A204.1 (cell line): ENCODE results near the gene DEPDC5.

Experiments
- FAIRE-seq: peaks from 2 replicates; lab custom pipeline; 2012; peaks lifted over from hg19 to GRCh38; lab: Jason Lieb, UNC

DEPDC5 gene

GRCh38 chr22:31852691-31853421 is 99.0 kb downstream of the DEPDC5 start:
- no peak for FAIRE-seq

DNA sequence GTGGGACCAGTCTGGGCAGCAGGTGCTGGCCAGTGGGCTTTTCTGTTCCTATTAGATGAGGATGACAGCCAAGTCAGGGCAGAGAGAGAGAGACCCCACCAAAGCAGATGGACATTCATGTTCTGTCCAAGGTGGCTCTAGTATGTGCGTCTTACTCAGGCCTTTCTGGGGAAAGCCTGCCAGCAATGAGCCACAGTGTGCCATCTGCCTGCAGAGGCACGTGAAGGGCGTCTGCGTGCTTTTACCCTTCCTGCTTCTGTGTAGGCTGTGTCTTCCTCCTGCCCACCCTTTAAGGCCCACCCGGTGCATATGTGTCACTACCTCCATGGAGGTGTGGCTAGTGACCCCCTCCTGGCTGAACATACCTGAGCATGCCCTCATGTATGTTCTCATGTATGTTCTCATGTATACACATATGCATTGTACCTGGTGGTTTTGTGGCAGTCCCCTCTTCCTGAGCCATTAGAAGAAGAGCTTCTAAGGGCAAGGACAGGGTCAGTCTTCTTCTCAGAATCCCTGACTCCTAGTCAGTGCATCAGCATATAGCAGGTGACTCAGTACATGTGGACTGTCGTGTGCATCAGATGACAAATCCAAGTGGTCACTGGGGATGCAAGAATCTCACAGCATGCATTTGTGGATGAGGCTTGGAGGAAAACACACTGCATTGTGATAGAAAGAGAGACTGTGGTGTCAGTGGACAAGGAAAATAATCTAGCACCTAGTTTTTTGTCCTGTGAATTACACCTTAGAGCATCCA is 100.1 kb downstream of the DEPDC5 start:
- FAIRE-seq = no peak

DNA sequence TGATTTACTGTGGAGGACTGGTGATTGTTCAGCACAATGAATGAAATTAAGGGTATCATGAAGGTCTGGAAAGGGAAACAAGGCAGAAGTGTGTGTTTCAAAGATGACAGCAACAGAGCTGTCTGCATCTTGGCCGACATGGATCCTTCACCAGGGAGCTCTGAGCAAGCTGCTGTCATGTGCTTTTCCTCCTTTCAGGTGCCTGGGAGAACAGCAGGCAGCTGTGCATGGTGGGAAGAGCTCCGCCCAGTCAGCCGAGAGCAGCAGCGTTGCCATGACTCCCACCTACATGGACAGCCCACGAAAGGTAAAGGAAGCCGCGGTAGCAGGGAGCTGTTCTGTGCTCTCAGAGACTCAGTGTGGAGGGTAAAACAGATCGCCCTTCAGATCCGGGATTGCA is 103.4 kb downstream of the DEPDC5 start:
- no peak for FAIRE-seq

- no peak for FAIRE-seq
Measured at GRCh38 chr22:31861226-31861840, 107.5 kb downstream of the DEPDC5 start.

GRCh38 chr22:31866918-31867317 is 113.1 kb downstream of the DEPDC5 start:
- no peak for FAIRE-seq

GRCh38 chr22:31867386-31868153 is 113.8 kb downstream of the DEPDC5 start:
- no peak for FAIRE-seq

- FAIRE-seq = no peak
Measured at GRCh38 chr22:31869739-31870138, 115.9 kb downstream of the DEPDC5 start.

DNA sequence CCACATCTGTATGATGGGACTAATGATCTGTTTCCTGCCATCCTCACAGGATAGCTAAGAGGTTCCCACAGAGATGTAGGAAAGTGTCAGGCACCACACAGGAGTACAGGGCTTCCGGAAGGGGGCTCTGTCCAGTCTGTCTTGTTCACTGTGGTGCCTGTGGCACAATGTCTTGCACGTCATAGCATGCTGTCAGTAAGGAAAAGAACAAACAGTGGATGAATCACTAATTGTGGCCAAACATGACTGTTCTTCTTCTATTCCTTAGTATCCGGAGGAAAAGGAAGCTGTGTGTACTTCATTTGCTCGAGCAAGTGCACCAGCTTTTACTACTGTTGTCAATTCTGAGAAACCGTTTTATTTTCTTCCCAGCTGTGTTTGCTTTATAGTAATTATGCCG is 117.1 kb downstream of the DEPDC5 start:
- FAIRE-seq = no peak

- FAIRE-seq = no peak
Measured at GRCh38 chr22:31871480-31871879, 117.7 kb downstream of the DEPDC5 start.

- no peak for FAIRE-seq
Measured at GRCh38 chr22:31872209-31872608, 118.4 kb downstream of the DEPDC5 start.

- FAIRE-seq = no peak
Measured at GRCh38 chr22:31874821-31875220, 121.0 kb downstream of the DEPDC5 start.

- no peak for FAIRE-seq
Measured at GRCh38 chr22:31876156-31876920, 122.5 kb downstream of the DEPDC5 start.

DNA sequence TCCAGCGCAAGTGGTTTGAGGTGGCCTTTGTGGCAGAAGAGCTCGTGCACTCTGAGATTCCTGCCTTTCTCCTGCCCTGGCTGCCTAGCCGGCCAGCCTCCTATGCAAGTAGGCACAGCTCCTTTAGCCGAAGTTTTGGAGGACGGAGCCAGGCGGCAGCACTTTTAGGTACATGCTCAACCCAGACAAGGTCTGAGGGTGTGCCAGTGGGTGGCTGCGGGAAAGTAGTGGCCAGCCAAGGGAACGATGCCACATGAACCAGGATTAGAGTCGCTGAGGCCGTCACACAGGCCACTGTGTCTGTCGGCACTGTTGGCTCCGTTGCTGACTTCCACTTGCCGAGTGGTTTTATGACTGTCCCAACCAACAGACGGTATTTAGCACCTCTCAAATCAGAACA is 125.8 kb downstream of the DEPDC5 start:
- no peak for FAIRE-seq

GRCh38 chr22:31881200-31881599 is 127.4 kb downstream of the DEPDC5 start:
- FAIRE-seq = no peak

DNA sequence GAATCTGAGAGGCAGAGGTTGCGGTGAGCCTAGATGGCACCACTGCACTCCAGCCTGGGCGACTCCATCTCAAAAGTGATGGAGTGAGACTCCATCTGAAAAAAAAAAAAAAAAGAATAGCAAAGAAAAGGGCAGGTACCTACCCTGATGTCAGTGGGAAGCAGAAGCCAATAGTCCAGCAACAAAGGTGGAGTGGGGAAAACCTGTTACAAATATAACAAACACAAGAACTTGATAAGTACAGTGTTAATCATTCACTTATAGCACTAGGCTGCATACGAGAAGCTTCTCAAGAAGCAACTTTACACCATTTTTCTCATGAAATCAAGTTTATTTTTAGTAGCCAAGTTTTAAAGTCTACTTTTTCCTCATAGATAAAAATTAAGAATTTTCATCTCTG is 128.0 kb downstream of the DEPDC5 start:
- no peak for FAIRE-seq

GRCh38 chr22:31882971-31883370 is 129.2 kb downstream of the DEPDC5 start:
- no peak for FAIRE-seq

- FAIRE-seq = no peak
Measured at GRCh38 chr22:31883989-31884388, 130.2 kb downstream of the DEPDC5 start.

DNA sequence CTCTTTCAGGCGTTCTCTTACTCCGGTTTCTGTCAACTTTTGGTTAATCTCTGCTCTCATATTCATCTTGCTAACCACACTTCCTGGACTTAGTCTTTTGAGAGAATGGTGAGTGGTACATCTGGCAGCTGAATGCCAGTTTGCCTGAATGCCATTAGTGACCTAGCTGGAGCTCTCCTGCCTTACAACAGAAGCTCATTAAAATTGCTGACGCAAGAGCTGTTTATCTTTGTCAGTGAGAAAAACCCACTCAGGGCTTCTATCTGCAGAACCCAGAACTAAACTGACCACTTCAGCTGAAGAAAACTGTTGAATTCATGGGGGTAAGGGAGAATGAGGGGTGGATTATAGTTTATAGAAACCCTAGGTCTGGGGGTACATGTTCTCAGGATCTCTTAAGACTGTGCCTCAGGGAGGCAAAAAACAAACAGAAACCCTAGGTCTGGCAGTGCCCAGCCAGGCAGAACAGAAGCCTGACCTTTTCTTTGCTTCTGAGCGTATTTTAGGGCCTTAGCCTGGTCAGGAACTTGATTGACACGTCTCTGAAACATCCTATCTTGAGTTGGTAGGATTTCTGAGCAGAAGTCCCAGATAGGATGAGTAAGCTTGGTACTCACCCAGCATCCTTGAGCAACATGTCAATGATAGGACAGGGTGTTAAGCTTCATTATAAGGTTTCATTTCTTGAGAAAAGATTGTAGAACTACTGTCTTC is 137.7 kb downstream of the DEPDC5 start:
- FAIRE-seq = no peak

GRCh38 chr22:31892080-31892433 is 138.2 kb downstream of the DEPDC5 start:
- no peak for FAIRE-seq

GRCh38 chr22:31893460-31893859 is 139.6 kb downstream of the DEPDC5 start:
- FAIRE-seq = no peak

- no peak for FAIRE-seq
Measured at GRCh38 chr22:31895411-31896123, 141.7 kb downstream of the DEPDC5 start.
